Mucosa of descending colon (tissue), 3 donors: ENCODE results near the gene GKAP1. TPM values are rescaled to one million over a fixed set of nuclear protein-coding genes. Genes with fewer than 3 reads are reported as not detected.
"Not testable (repeated sequence)": the region's sequence is repeated elsewhere in the genome, so short reads cannot be mapped to it uniquely, and the experiment has no call there.

Experiments
- ATAC-seq: fragments of 200-7000 bp; cut with Tn5 transposase; one replicate; pipeline ENCODE4 v1.9.1; 2020; ENCODE audit warnings: mild to moderate bottlenecking, moderate library complexity
- DNase-seq, 3 donors: peaks; one replicate each; pipeline ENCODE4 v3.0.0-alpha.2; 2020
- H3K36me3 ChIP-seq: fragments of 200-600 bp; one replicate; pipeline ENCODE4 v1.8.0; 2021; ENCODE audit warnings: low read depth, mild to moderate bottlenecking
- H3K4me1 ChIP-seq: fragments of 200-600 bp; one replicate; pipeline ENCODE4 v1.8.0; 2021; ENCODE audit warnings: low read depth, mild to moderate bottlenecking
- H3K4me3 ChIP-seq: fragments of 200-600 bp; one replicate; pipeline ENCODE4 v1.8.0; 2021; ENCODE audit warnings: mild to moderate bottlenecking
- H3K9me3 ChIP-seq: fragments of 200-600 bp; one replicate; pipeline ENCODE4 v1.8.0; 2021; ENCODE audit warnings: mild to moderate bottlenecking
- intact Hi-C, 2 donors: fragments of 100-400 bp; cut with DNase I in 1 of 2; cut with micrococcal nuclease in 1 of 2; formaldehyde crosslinking; loops; one replicate each; pipeline versions ENCODE4 v1.11.0 to v1.11.1; 2022; cut with DNase I, micrococcal nuclease
- total RNA-seq, 3 donors: library from RNA; stranded (reverse); fragmentation: NEBNext Ultra II Directional in 2 of 3; extraction: Animal tissue kit (Norgen Biotek cat#: 25700) in 2 of 3; gene quantifications; one replicate each; pipeline versions ENCODE4 v1.2.1 to v1.2.4, GENCODE V29; 2021 to 2023
- TF ChIP-seq, protein P1 (sequence below): fragments of 200-600 bp; IDR thresholded peaks from one replicate; pipeline ENCODE4 v1.8.0; 2022; ENCODE audit warnings: antibody characterized with exemption, mild to moderate bottlenecking
- donor health status: DM: no; HTN: no; CAD: no; lungs with moderate emphysema.
- donor health status: DM: no; HTN: no; CAD: no.
- donor health status: DM: no; HTN: yes; CAD: no.

The GKAP1 gene
- total RNA-seq, 3 donors from 2014 or later, result 3.7 to 17.9 (median 3.9) TPM

DNA sequence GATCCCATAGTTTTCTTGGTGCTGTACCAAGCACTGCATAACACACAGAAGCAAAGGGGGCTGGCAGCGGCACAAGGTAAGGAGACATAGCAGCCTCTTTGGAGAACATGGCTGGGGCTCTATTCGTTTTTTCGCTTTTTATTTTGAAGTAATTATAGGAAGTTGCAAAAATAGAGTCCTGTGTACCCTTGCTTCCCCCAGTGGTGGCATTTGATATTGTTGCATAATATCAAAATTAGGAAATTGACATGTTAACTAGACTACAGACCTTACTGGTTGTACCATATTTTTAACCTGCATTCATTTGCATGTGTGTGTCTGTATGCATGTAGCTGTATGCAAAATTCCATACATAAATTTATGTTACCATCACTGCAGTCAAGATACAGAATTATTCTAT, 103.2 kb downstream of the GKAP1 start:
- TF ChIP-seq, protein P1, sequence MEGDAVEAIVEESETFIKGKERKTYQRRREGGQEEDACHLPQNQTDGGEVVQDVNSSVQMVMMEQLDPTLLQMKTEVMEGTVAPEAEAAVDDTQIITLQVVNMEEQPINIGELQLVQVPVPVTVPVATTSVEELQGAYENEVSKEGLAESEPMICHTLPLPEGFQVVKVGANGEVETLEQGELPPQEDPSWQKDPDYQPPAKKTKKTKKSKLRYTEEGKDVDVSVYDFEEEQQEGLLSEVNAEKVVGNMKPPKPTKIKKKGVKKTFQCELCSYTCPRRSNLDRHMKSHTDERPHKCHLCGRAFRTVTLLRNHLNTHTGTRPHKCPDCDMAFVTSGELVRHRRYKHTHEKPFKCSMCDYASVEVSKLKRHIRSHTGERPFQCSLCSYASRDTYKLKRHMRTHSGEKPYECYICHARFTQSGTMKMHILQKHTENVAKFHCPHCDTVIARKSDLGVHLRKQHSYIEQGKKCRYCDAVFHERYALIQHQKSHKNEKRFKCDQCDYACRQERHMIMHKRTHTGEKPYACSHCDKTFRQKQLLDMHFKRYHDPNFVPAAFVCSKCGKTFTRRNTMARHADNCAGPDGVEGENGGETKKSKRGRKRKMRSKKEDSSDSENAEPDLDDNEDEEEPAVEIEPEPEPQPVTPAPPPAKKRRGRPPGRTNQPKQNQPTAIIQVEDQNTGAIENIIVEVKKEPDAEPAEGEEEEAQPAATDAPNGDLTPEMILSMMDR, result no peak
- DNase-seq (no peak), ATAC-seq (no peak)
- H3K9me3 ChIP-seq, result no peaks in the 10 kb centered on the region
- H3K4me3 ChIP-seq, result no peak overlapping the region
- H3K36me3 ChIP-seq, result no peaks in the 10 kb centered on the region
- intact Hi-C loops, result no loop called here
- H3K4me1 ChIP-seq, result no peaks in the 10 kb centered on the region

DNA sequence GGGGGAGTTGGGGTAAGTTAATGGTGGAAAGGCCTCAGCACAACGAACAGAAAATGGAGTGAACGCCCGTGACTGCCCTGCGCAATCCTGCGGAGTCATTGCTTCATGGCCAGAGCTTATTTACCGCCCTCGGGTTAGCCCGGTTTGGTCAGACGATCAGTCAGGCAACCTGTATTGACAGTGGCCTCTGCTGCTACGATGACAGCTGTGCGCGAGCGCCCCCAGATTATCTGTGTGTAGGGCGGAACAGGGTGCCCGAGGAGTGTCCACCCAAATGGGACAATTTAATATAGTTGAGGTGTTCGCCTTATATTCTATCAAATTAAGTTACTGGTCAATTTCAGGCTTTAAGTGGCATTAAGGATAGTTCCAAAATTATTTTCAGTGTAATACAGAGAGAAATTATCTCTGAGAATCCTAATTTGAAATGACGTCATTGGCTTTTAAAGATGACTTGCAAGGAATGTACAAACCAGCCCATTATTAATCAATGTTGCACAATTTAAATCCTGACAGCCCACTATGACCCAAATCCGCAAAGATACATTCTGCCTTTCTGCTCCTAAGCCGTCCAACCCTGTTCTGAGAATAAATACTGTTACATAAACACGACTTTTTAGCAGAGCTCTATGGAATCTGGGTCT, 108.9 kb downstream of the GKAP1 start:
- H3K36me3 ChIP-seq, result no peaks in the 10 kb centered on the region
- peak; percentile 62 for ATAC-seq
- no peaks in the 10 kb centered on the region for H3K9me3 ChIP-seq
- TF ChIP-seq, protein P1, result no peak
- H3K4me1 ChIP-seq, result peaks cover 11% of the 10 kb centered on the region
- DNase-seq, result peak; percentile 80 to 85 (median 83)
- intact Hi-C loops, result no loop called here
- peak overlapping the region; percentile 91 for H3K4me3 ChIP-seq

DNA sequence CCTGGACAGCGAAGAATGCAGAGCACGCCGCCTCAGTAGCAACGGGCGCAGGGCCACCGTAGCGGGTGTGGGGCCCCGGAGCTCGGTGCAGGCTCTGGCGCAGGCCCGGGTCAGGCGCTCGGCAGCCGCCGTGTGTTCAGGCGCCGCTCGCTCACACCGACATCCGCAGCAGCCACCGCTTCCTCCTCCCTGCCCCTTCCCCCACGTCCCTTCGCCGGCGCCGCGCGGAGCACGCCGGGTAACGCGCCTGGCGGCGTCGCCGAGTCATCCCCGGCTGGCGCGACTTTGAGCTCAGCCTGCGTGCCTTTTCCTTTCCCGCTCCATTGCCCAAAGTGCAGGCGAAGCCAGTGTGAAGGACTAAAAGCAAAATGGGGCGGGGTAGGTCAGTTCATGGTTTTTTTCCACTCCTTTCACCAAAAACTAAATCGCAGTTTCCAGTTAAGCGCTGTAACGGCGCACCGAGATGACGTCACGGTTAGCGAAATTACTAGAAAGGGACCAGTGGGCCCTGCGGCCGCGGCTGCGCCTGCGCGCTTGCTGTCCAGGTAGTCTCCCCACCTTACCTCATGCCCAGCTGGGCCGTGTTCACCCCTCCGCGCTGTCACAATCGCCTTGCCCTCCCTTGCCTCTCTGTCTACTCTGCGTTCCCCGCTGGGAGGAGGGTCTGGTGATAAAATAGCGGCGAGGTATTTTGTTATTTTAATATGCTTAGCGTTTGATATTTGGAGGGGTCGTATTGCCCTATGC, 109.6 kb downstream of the GKAP1 start, which contains the start of gene UBQLN1:
TSS of gene UBQLN1 (minus strand) at position 191 of the 747 bp plus-strand sequence. CDS start 279 bp downstream, outside the sequence.
- intact Hi-C loops, result no loop called here
- Histone ChIP-seq H3K9me3 (no peaks in the 10 kb centered on the region), H3K36me3 (no peaks in the 10 kb centered on the region), H3K4me3 (peak within 1 kb of the TSS; percentile 91), H3K4me1 (peaks cover 11% of the 10 kb centered on the region)
- TF ChIP-seq, protein P1, result no peak
- DNase-seq, result peak; percentile 93 to 98 (median 95)
- peak; percentile 97 for ATAC-seq

DNA sequence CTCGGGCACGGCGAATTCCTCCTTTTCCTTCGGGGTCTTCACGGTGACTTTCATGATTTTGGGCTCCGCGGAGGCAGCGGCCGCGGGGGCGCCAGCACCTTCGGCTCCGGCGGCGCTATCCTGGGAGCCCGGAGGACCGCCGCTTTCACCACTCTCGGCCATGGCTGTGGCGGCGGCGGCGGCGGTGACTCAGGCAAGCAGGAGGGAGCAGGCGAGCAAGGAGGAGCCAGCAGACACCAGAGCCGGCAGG, 110.1 kb downstream of the GKAP1 start:
- DNase-seq, result no peak
- ATAC-seq, result peak; percentile 81
- peaks cover 11% of the 10 kb centered on the region for H3K4me1 ChIP-seq
- H3K4me3 ChIP-seq, result peak overlapping the region; percentile 91
- no peaks in the 10 kb centered on the region for H3K36me3 ChIP-seq
- intact Hi-C loops, result no loop called here
- no peaks in the 10 kb centered on the region for H3K9me3 ChIP-seq
- TF ChIP-seq, protein P1, result no peak

DNA sequence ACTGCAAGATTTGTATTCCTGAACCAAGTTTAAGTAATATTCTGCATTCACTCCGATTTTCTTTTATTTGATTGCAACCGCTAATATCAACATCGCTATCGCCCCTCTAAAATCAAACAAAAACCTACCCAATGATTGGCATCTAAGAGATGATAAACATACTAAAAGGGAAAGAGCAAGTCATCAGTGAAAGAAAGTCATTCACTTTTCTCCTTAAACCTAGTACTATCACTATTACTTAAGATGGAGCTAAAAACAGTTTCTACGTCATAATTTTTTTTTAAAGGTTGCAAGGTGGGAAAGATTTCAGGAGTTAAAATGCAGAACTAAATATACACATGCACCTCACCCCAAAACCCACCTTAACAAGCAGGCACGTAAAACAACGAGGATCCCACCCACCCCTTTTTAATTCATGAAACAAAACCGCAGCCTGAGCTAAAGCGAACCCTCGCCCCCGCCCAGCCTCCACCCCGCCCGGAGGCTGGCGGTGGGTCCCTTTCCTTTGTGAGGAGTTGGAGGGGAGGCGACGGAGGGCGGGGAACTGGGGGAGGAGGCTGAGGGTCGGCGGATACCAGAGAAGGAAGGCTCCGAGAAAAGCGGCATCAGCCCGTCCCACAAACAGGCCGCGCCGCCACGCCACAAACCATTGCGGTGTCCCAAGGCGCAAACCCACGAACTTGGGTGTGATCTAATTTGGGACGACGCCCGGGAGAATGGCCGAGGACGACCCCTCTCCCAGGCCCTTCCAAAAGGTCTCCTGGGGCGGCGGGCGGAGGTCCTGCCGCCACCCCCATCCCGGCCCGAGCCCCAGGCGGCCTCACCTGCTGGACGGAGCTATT, 110.7 kb downstream of the GKAP1 start:
- Histone ChIP-seq H3K9me3 (no peaks in the 10 kb centered on the region), H3K36me3 (no peaks in the 10 kb centered on the region), H3K4me3 (peak overlapping the region; percentile 91), H3K4me1 (peaks cover 15% of the 10 kb centered on the region)
- DNase-seq (peak; percentile 43 to 70 (median 70)), ATAC-seq (peak; percentile 21)
- intact Hi-C loops, result no loop called here
- TF ChIP-seq, protein P1, result no peak

DNA sequence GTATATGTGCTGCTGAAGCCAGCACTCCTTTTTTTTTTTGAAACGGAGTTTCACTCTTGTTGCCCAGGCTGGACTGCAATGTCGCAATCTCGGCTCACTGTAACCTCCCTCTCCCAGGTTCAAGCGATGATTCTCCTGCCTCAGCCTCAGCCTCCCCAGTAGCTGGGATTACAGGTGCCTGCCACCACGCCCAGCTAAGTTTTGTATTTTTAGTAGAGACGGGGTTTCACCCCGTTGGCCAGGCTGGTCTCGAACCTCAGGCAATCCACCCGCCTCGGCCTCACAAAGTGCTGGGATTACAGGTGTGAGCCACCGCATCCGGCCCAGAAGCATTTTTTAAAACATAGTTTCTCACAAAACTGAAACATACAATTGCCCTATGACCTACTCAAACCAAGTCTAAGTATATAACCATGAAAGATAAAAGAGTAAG, 112.3 kb downstream of the GKAP1 start:
- ATAC-seq, H3K36me3 ChIP-seq, H3K9me3 ChIP-seq, intact Hi-C loops, H3K4me3 ChIP-seq, DNase-seq: not testable (repeated sequence)
- peaks cover 22% of the 10 kb centered on the region for H3K4me1 ChIP-seq
